Smooth muscle cell of the pulmonary artery (primary cell): ENCODE data around the gene PTH2R. TPM values are rescaled to one million over a fixed set of nuclear protein-coding genes. Genes with fewer than 3 reads are reported as not detected.

Experiments
- total RNA-seq: library from RNA; depleted of rRNA; stranded (reverse); fragments of >200 nt; gene quantifications from 2 replicates; pipeline ENCODE4 v1.2.3, GENCODE V29; 2014

PTH2R gene
- total RNA-seq, result 0.07 and 0.17 TPM in 2 replicates

GRCh38 chr2:208406474-208407451 lies at the start of gene PTH2R:
Gene PTH2R, plus strand, starts transcription at chr2:208406792. Its CDS starts 252 bp downstream, at chr2:208407044.

Other genes starting within 250 kb of the PTH2R start
- gene CRYGA, start 243.2 kb upstream of the PTH2R start, total RNA-seq, result not detected in 2 replicates
- gene C2orf80, start 216.8 kb upstream of the PTH2R start, total RNA-seq, result not detected in 2 replicates
- gene IDH1, start 151.7 kb upstream of the PTH2R start, total RNA-seq, result 133 and 139 TPM in 2 replicates
- gene PIKFYVE, start 140.5 kb upstream of the PTH2R start, total RNA-seq, result 34.7 and 35.1 TPM in 2 replicates